GM06990 (cell line): ENCODE data around the gene BARX2.

ENCODE experiments used
- DNase-seq: peaks from one replicate; pipeline ENCODE4 v3.0.0-alpha.2; 2011; ENCODE audit not compliant: insufficient read length; ENCODE audit errors: extremely low read depth
- H3K27me3 ChIP-seq: replicated peaks from 2 replicates; pipeline ENCODE4 v1.6.0; 2011; ENCODE audit warnings: low read length; ENCODE audit not compliant: control insufficient read depth, insufficient read depth
- H3K36me3 ChIP-seq: 2 replicates; pipeline ENCODE4 v1.5.1; 2011; ENCODE audit warnings: low read length; ENCODE audit not compliant: control insufficient read depth, insufficient read depth
- H3K4me3 ChIP-seq: replicated peaks from 2 replicates; pipeline ENCODE4 v1.5.1; 2011; ENCODE audit warnings: low read depth, mild to moderate bottlenecking, control low read depth, low read length
- CTCF ChIP-seq: IDR thresholded peaks from 2 replicates; pipeline ENCODE4 v1.5.1; 2011; ENCODE audit warnings: low read length, control low read depth, mild to moderate bottlenecking, inconsistent platforms; ENCODE audit not compliant: insufficient read depth, poor library complexity, severe bottlenecking

Gene BARX2

DNA sequence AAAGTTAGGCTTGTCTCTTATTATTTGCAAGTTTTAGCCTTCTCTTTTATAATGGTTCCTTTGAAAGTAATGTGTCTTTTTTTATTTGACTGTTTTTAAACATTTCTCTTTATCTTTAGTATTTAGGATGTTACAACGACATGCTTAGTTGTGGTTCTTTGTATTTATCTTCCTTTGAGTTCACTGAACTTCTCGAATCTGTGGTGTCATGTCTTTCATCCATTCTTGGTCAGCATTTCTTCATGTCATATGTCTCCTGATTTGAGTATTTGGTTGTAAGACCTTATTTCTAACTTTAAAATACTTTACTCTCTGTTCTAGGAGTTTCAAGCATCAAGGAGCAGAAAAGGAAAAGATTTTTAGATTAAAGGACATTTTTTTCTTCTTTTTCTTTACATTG lies 15.9 kb upstream of the BARX2 start:
- H3K27me3 ChIP-seq = no peaks in the 10 kb centered on the region; the same call in 1 of the 2 replicates
- H3K36me3 ChIP-seq = no peaks in the 10 kb centered on the region
- TF ChIP-seq CTCF = no peak
- H3K4me3 ChIP-seq = no peak overlapping the region
- DNase-seq = no peak

- H3K27me3 ChIP-seq = no peaks in the 10 kb centered on the region; the same call in 1 of the 2 replicates
- no peak overlapping the region for H3K4me3 ChIP-seq
- H3K36me3 ChIP-seq = no peaks in the 10 kb centered on the region
- peak; percentile 100 for TF ChIP-seq CTCF
- peak; percentile 47 for DNase-seq
Observed at GRCh38 chr11:129364143-129364654, 11.4 kb upstream of the BARX2 start.

GRCh38 chr11:129365816-129366215 lies 9.8 kb upstream of the BARX2 start:
- no peak for TF ChIP-seq CTCF

DNA sequence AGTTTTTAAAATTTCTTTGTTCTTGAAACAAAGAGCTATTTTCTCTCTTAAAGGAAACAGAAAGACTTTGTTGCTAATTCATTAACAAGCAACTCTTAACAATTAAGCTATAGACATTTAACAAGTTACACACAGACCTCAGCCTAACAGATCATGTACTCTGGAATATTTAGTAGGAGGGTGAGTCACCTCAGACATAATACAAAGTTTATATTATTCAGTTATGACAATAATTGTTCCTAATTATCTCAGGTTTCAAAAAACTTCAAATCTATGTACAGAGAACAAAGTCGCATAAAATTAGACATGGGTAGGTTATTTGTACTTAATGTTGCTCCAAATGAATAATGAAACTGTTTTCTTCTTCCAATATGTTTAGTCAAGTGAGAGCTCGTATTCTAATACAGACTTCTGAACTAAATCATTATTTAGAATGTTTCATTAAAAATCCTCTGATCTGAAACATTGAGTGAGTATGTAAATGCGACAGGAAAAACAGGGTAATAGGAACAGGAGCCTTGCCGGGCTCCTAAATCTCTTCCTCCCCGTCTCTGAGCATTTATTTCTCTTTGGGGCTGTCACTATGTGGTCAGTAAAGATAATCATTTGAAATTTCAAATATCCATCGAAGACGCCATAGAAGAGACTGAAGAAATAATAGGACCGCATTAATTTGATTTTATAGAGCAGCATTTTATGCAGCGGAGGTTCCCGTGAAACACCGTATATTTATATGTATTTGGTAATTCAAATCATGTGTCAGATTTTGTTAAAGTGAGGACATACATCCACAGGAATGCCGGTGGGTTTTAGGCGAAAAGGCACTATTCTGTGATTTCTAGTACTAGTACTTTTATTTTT lies 8.7 kb upstream of the BARX2 start:
- no peak for TF ChIP-seq CTCF
- no peak for DNase-seq
- Histone ChIP-seq H3K4me3 (no peak overlapping the region), H3K27me3 (no peaks in the 10 kb centered on the region; the same call in none of the 2 replicates), H3K36me3 (no peaks in the 10 kb centered on the region)

More at GRCh38 chr11:129365816-129366215, 9.8 kb upstream of the BARX2 start:
- H3K27me3 ChIP-seq = no peaks in the 10 kb centered on the region; the same call in 1 of the 2 replicates
- H3K36me3 ChIP-seq = no peaks in the 10 kb centered on the region
- H3K4me3 ChIP-seq = no peak overlapping the region
- no peak for DNase-seq

DNA sequence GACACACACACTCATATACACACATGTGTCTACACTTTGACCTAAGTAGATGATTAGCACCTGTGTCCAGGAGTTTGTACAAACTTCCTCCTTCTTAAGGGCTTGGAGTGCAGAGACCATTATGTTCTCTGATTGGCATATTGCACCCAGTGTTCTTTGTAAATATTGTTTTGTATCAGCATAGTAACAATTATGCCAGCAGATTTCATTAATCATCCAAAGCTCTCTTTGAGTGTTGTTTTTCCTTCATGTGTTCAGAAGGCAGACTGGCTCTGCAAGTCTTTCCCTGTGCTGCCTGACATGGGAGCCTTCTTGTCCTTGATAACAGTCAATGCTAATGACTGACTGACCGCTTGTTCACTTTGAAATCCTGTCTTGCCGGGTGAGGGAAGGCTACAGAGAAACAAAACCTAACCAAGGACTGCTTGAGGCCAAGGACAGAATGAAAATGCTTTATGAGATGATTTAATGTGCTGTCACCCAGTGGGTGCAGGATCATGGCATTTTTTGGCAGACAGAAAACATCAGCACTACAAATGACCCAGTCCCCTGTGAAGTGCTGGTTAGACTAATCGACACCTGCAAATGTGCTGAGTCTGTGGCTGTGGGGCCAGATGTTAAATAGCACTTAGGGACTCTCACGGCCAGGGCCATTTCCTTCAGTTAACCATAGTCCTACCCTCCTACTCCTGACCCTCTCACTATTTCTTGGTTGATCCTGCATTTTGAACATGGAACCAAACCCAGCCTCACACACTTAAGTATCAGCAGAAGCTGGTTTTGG lies 6.6 kb upstream of the BARX2 start:
- no peak for DNase-seq
- Histone ChIP-seq H3K27me3 (peaks cover 1% of the 10 kb centered on the region), H3K36me3 (no peaks in the 10 kb centered on the region), H3K4me3 (no peak overlapping the region)
- no peak for TF ChIP-seq CTCF
